Fibroblast of lung (primary cell): ENCODE data around the gene RERE.

Source experiments
- CTCF ChIP-seq, 2 donors: IDR thresholded peaks in 1 of 2; conservative IDR thresholded peaks in 1 of 2; 1 replicate in 1 of 2; 2 replicates in 1 of 2; pipeline ENCODE4 v1.5.1; 2011 to 2012; ENCODE audit warnings: low read length in 2 of 2, control low read depth in 1 of 2, inconsistent platforms in 1 of 2, low read depth in 1 of 2, mild to moderate bottlenecking in 1 of 2
- EZH2 ChIP-seq: IDR thresholded peaks from 2 replicates; pipeline ENCODE4 v1.5.1; 2012; ENCODE audit warnings: low read length, control low read depth, mild to moderate bottlenecking; ENCODE audit errors: missing control alignments

GRCh38 chr1:8649027-8649426 is 168.4 kb downstream of the RERE start:
- TF ChIP-seq EZH2 (no peak), CTCF (conservative IDR thresholded peaks at IDR 0.05 in 1 of 2, IDR thresholded peaks at IDR 0.05 in 1 of 2; ENCODE audit: low read depth in 1 of 2, low read length in 2 of 2) (no peak)
